Fibroblast of upper back skin (primary cell): ENCODE data around the gene RPL10A.

Experiments
- DNase-seq: peaks from one replicate; pipeline ENCODE4 v3.0.0-alpha.2; 2013

Gene RPL10A

GRCh38 chr6:35493307-35493983 lies 25.2 kb downstream of the RPL10A start:
- no peak for DNase-seq

GRCh38 chr6:35494161-35494563 lies 26.0 kb downstream of the RPL10A start:
- DNase-seq = no peak

GRCh38 chr6:35495258-35496035 lies 27.2 kb downstream of the RPL10A start:
- DNase-seq = no peak

- DNase-seq = no peak
These were observed 28.0 kb downstream of the RPL10A start for GRCh38 chr6:35496036-35496840.

- peak; percentile 73 for DNase-seq
These were observed 28.8 kb downstream of the RPL10A start, which contains the start of gene TEAD3 for GRCh38 chr6:35496841-35497570. TEAD3 (minus strand) TSS chr6:35497079.

- peak; percentile 83 for DNase-seq
These were observed 29.6 kb downstream of the RPL10A start for GRCh38 chr6:35497571-35498421.

- DNase-seq = no peak
These were observed 30.3 kb downstream of the RPL10A start for GRCh38 chr6:35498422-35499067.

GRCh38 chr6:35499372-35499771 lies 31.2 kb downstream of the RPL10A start:
- DNase-seq = no peak

- peak; percentile 48 for DNase-seq
These were observed 32.6 kb downstream of the RPL10A start for GRCh38 chr6:35500782-35501181.

GRCh38 chr6:35501784-35502183 lies 33.6 kb downstream of the RPL10A start:
- DNase-seq = no peak

- no peak for DNase-seq
These were observed 35.3 kb downstream of the RPL10A start for GRCh38 chr6:35503534-35503933.

GRCh38 chr6:35505999-35506412 lies 37.8 kb downstream of the RPL10A start:
- DNase-seq = no peak

- DNase-seq = no peak
These were observed 38.3 kb downstream of the RPL10A start for GRCh38 chr6:35506536-35506935.

GRCh38 chr6:35507221-35507620 lies 39.0 kb downstream of the RPL10A start:
- no peak for DNase-seq

GRCh38 chr6:35508027-35508426 lies 39.8 kb downstream of the RPL10A start:
- DNase-seq = no peak

GRCh38 chr6:35508542-35508941 lies 40.3 kb downstream of the RPL10A start:
- no peak for DNase-seq

- DNase-seq = no peak
These were observed 42.8 kb downstream of the RPL10A start for GRCh38 chr6:35510916-35511561.

- DNase-seq = no peak
These were observed 43.4 kb downstream of the RPL10A start for GRCh38 chr6:35511562-35511941.

GRCh38 chr6:35512006-35512405 lies 43.8 kb downstream of the RPL10A start:
- DNase-seq = no peak

GRCh38 chr6:35512740-35513139 lies 44.5 kb downstream of the RPL10A start, which contains the start of gene TULP1:
TULP1 (minus strand) TSS chr6:35512896; CDS start chr6:35512858, 38 bp downstream.
- DNase-seq = no peak

- no peak for DNase-seq
These were observed 46.4 kb downstream of the RPL10A start for GRCh38 chr6:35514587-35514986.
